Colon (tissue), 2 donors: ENCODE results near the gene TSN.
"Not testable (repeated sequence)": the region's sequence is repeated elsewhere in the genome, so short reads cannot be mapped to it uniquely, and the experiment has no call there.

Source experiments
- FAIRE-seq: peaks from 2 replicates; lab custom pipeline; 2012; peaks lifted over from hg19 to GRCh38; lab: Jason Lieb, UNC
- donor health status: control.
- donor health status: control.

Gene TSN

DNA sequence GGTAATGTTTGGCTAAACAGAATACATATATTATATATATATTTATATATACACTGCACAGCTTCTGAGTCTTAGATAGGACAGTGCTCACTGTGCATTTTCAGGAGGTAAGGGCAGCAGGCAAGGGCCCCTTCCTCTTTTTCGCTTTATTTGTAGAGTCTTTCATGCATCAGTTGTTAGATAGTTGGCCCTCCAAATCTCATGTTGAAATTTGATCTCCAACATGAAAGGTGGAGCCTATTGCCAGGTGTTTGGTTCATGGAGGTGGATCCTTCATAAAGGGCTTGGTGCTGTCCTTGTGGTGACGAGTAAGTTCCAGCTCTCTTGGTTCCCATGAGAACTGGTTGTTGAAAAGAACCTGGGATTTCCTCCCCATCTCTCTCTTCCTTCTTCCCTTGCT lies 48.1 kb downstream of the TSN start:
- no peak for FAIRE-seq

DNA sequence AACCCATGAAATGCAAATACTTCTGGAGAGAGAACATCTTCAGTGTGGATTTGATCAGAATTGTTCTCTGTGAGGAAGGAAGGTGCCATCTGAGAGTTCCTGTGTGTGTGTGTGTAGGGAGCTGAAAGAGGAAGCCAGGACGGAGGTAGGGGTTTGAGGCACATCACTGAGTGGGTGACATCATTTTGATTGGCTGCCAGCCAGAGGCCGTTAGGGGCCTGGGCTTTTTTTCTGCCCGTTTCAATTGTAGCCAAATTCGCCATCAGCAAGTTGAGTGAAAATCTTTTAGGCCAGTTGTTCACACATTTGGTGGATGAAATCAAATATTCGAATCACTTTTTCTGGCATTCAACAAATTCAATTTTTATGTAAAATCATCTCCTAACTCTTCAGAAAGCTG lies 48.9 kb downstream of the TSN start:
- FAIRE-seq, result no peak

DNA sequence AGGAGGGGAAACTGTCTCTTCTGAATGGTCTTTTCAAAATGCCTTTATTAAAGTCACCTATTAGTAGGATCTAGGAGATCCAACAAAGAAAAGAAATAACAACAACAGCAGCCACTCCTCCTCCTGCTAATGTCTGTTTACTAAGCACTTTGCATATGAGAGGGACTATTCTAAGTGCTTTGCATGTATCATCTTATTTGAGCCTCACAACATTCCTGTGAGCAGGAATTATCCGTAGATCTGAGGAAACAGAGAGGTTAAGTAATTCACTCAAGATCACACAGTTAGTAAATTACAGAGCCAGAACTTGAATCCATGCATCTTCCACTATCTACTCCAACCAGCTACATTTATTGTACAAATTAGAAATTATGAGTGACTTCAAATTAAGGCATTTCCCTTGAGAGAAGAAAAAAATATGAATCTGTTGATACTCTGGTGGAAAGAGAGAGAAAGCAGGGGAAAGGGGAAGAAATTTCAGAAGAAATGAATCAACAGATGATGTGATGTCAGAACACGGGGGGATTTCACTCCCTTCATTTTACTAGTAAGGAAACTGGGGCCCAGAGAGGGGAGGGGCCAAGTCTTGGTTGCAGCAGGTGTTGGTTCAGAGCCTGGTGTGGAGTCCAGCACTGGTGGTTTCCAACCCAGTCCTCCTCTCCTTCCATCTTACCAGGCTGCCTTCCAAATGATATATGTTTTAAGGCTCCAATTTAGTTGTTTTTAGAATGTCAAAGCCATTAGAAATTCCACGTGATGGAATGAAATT lies 49.7 kb downstream of the TSN start:
- FAIRE-seq, result no peak

DNA sequence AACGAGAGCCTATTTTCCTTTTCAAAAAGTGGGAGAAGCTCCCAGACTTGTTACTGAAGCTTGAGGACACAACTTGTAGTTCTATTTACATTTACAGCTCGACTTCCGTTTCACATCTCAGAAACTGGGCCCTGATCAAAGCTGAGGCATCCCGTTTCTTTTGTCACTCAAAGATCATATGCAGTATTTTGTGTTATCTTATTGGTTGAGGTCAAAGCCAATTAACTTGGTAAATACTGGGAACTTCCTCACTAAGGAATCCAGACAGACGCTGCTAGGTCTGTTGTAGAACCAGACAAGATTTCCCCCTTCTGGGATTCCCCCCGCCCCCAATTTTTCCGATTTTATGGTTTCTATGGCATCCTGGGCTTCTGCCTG lies 50.3 kb downstream of the TSN start:
- FAIRE-seq, result no peak

DNA sequence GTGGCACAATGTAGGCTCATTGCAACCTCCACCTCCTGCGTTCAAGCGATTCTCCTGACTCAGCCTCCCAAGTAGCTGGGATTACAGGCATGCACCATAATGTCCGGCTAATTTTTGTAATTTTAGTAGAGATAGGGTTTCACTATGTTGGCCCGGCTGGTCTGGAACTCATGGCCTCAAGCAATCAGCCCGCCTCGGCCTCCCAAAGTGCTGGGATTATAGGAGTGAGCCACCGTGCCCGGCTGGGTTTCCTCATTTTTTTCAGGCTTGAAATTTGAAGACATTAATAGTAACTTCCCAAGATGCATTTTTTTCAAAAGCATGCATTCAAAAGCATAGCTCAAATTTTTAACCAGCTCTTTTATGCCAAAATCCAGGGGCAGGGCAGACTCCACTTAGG lies 52.3 kb downstream of the TSN start:
- FAIRE-seq, result not testable (repeated sequence)

DNA sequence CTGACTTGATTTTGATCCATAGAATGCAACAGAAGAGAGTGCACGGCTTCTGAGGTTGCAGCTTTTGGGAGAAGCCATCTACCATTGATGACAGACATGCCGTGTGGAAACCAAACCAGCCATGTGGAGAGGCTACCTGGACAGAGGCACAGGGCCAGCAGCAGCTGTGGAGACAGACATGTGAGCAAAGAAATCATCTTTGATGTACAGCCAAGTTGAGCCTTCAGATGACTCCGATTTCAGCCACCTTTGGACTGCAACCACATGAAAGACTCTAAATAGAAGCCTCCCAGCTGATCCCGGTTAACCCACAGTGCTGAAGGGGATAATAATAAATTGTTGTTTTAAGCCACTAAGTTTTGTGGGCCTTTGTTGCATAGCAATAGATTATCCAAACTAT lies 54.2 kb downstream of the TSN start:
- FAIRE-seq, result no peak

DNA sequence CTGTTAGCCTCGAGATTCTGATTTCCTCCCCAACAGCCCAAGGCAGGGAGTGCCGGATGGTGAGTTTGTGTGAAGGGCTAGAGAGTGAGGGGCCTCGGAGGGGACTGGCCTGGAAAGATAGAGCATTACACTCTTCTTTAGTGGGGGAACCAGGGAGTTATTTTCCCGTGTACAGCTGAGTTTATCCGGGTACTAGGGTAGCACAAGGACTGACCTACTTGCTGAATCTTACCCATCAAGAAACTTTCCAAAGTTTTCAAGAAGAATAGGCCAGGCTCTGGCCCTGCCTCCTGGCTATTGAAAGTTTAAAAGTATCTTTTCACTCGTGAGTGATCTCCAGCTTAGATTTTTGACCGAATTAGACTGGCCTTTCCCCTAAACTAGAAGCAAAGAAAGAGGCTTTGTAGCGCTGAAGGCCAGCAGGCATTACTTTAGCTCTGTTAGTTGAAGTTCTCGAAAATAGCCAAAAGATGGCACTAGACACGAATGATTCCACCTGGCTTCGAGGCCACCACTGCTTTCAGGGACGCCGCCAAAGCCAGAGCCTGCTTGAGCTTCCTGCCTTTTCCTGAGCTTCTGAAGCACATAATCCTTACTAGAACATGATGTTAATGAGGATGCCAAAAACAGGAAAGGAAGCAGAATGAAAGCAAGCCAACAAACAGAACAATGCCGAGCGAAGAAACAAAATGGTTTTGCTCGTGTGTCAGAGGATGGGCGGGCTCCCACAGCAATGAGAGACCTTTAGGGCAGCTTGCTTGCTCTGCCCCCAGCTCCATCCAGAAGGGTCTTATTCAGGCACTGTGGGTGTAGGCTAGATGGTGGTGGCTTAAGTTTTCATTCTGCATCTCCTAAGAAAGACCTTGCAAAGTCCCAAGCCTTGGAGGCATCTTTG lies 55.8 kb downstream of the TSN start:
- no peak for FAIRE-seq

DNA sequence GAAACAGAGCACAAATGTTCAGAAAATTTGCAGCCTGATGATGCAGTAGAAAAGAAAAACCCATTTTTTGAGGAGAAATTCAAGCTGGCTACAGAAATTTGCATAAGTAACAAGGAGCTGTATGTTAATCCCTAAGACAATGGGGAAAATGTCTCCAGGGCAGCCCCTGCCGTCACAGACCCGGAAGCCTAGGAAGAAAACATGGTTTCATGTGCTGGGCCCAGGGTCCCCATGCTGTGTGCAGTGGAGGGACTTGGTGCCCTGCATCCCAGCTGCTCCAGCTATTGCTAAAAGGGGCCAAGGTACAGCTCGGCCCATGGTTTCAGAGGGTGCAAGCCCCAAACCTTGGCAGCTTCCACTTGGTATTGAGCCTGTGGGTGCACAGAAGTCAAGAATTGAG lies 57.6 kb downstream of the TSN start:
- not testable (repeated sequence) for FAIRE-seq

DNA sequence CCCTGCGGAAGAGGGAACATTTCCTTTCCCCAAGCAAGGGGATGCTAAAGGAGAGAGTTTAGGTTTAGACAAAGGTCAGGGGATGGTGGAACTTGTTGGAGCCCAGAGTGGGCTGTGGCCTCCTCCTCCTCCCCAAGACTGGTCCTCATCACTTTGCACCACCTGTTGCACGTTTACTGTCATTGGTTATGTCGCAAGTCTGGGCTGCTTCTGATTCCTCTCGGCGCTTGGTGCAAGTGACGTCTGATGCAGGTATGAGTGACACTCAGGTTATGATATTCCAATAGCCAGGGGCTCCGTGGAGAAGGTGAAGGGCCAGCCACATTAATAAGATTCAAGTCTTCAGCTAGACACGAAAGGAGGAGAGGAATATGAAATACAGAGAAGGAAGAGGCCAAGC lies 59.8 kb downstream of the TSN start:
- no peak for FAIRE-seq

DNA sequence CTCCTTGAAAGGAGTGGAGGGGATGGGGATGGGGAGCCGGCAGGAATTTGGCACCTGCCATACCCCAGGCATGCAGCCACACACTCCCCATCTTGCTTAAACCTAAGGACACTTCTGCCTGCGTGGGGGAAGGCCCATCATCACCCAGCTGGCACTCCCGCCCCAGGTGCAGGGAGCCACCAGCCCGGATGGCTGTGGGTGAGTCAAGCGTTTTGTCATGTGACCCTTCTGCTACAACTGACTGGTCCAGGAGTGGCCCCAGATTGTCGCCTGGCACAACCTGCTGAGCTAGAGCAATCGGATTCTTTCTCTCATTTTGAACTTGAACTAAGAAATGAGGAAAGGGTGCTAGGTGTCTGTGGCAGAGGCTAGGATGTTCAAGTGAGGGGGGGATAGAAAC lies 61.3 kb downstream of the TSN start:
- FAIRE-seq, result no peak

DNA sequence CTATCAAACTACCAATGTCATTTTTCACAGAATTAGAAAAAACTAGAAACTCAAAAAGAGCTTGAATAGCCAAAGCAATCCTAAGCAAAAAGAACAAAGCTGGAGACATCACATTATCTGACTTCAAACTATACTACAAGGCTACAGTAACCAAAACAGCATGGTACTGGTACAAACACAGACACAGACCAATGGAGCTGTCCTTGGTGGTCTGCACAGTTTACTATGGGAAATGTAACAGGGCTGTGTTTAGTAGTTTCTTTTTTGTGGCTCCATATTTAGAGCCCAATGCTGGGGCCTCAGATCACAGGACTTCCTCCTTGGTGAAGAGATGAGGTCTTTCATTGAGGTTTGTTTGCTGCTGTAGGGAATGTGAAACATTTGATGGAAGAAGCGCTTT lies 61.9 kb downstream of the TSN start:
- FAIRE-seq, result not testable (repeated sequence)
